OCI-LY3 (cell line): ENCODE measurements around the gene FOXA1.

Experiments used
- CTCF ChIP-seq: fragments of 200-600, 300-600 bp; sonication (generic); IDR thresholded peaks from 2 replicates; pipeline ENCODE4 v1.5.1; 2014; ENCODE audit warnings: antibody characterized with exemption, low read length, low read depth
- EZH2phosphoT487 ChIP-seq: fragments of 200-600 bp; shearing (Covaris generic); IDR thresholded peaks from 2 replicates; pipeline ENCODE4 v1.6.1; 2018; ENCODE audit warnings: antibody characterized with exemption, mixed run types, low read depth

DNA sequence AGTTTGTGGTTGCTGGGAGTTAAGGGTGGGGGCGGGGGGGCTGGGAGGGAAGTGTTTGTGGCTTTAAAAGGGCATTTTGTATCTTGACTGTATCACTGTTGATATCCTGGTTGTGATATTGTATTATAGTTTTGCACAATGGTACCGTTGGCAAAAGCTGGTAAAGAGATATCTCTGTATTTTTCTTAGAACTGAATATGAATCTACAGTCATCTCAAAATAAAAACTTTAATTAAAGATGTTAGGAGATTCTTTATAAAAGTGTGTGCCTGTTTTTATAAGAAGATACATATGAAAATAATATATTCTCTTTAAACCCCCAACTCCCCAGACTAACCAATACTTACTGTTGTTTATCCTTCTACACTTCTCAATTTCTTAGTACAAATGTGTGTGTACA, 43.5 kb upstream of the FOXA1 start:
- TF ChIP-seq CTCF = no peak
- no peak for TF ChIP-seq EZH2phosphoT487
